Measurements from ENCODE around the gene DRAP1. TPM values are rescaled to one million over a fixed set of nuclear protein-coding genes. Genes with fewer than 3 reads are reported as not detected.

Gene DRAP1
- total and polyA plus RNA-seq, 9 of the 15 experiments (the other 6 are each of a cell fraction or from before 2014, with no cell fraction given), result 9.6 to 200 (median 92.9) TPM

DNA sequence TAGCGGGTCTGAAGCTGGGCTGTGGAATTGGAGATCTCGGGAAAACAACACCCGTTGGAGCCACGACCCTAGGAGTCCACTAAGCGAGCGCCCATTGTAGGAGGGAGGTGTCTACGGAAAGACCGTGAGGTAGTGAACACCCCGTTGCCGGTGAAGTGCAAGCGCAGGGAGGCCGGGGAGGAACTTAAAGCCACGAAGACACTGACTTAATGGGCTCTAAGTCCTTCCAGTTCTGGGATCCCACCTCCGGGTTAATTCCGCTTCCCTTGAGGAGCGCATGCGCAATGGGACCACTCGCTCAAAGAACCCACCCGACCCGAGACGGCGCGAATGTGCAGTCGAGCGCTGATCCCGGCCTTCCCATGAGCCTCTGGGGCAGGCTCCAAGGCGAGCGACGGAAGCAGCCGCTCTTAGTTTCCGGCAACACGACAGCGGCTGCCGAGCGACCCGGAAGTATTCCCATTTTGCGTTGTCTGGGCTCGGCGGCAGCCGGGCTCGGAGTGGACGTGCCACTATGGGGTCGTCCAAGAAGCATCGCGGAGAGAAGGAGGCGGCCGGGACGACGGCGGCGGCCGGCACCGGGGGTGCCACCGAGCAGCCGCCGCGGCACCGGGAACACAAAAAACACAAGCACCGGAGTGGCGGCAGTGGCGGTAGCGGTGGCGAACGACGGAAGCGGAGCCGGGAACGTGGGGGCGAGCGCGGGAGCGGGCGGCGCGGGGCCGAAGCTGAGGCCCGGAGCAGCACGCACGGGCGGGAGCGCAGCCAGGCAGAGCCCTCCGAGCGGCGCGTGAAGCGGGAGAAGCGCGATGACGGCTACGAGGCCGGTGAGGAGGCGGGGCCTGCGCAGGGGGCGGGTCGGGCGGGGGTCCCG, 42.3 kb downstream of the DRAP1 start, which contains the start of gene SART1:
Gene SART1, plus strand, starts transcription at position 468 of the 874 bp plus-strand sequence. Its CDS starts 47 bp downstream, at position 515.
- Histone ChIP-seq H3K4me1 (replicated peaks in 1 of 2; ENCODE audit: control insufficient read depth in 2 of 2, insufficient read depth in 2 of 2, low read length in 2 of 2) (peaks cover 12 to 41% of the 10 kb centered on the region in 2 experiments; a peak in 4 of 5 replicates), H3K4me2 (ENCODE audit: insufficient read depth, low read length) (peak within 1 kb of the TSS; percentile 98), H3K9me1 (ENCODE audit: control insufficient read depth, insufficient read depth, low read length) (peaks cover 3% of the 10 kb centered on the region), H3K36me3 (ENCODE audit: control insufficient read depth, insufficient read depth, low read length) (peaks cover 32% of the 10 kb centered on the region; the same call in 2 of the 3 replicates), H3K4me3 (peak within 1 kb of the TSS; percentile 100), H3K9me3 (replicated peaks; ENCODE audit: control insufficient read depth, insufficient read depth, low read depth, low read length) (no peaks in the 10 kb centered on the region), H3K9ac (ENCODE audit: insufficient read depth in 1 of 2, low read depth in 2 of 2, low read length in 2 of 2) (peak within 1 kb of the TSS; percentile 96 to 98), H4K20me1 (replicated peaks; ENCODE audit: control insufficient read depth, insufficient read depth, low read length) (0 out of 2 replicates have a peak, but pooled peaks cover 2% of the 10 kb centered on the region), H3K27ac (ENCODE audit: extremely low read depth, low read depth, low read length) (peak within 1 kb of the TSS; percentile 96), H3K27me3 (ENCODE audit: control insufficient read depth in 2 of 2, insufficient read depth in 2 of 2, low read length in 2 of 2) (no peaks in the 10 kb centered on the region), H2AFZ (ENCODE audit: low read depth, low read length) (peak within 1 kb of the TSS; percentile 96), H3K79me2 (ENCODE audit: control insufficient read depth, insufficient read depth, low read length) (peaks cover 35% of the 10 kb centered on the region)
- peak; percentile 95 to 99 (median 97) for DNase-seq (ENCODE audit: extremely low read depth in 1 of 4, low spot score in 3 of 4)
- peak; percentile 98 for FAIRE-seq
- ChIA-PET POLR2A (interaction anchor here (0.6 to 2.6 kb wide), 10 partner anchors 8 to 100 kb away, joined by 3 to 17 read pairs (median 4); partner anchors contain the start of genes CCDC85B and FOSL1), CTCF (ENCODE audit: low intra/inter-chr PET ratio) (no interaction called here)
- ATAC-seq, result peak; percentile 97
- intact Hi-C loops (cut with micrococcal nuclease), result loop anchor here (1.0 to 2.0 kb wide), 3 partner anchors 41 to 73 kb away; partner anchors contain the start of genes BANF1, C11orf68, DRAP1 and EIF1AD
- BruUV-seq (replicated peaks), result TSS peak; percentile 97
- under 1% methylated on average over 89 of the region's 97 CpGs for WGBS (ENCODE audit: insufficient coverage, low coverage, missing lambda C conversion rate)
- in situ Hi-C loops (cut with MboI), result no loop called here
- TF ChIP-seq SMAD4 (CRISPR knock-in tag; conservative IDR thresholded peaks at IDR 0.05) (peak; percentile 81), ZC3H11A (IDR thresholded peaks at IDR 0.05; ENCODE audit: low read depth, low read length) (0 out of 2 replicates have a peak, but pooled peaks have one; percentile 39), TRIM24 (IDR thresholded peaks at IDR 0.05) (0 out of 4 replicates have a peak, but pooled peaks of 1 of the 2 experiments have one; percentile 23), JUND (IDR thresholded peaks at IDR 0.05; ENCODE audit: borderline replicate concordance, low read depth, low read length) (peak; percentile 58; the same call in 1 of the 2 replicates), JUND (tag; IDR thresholded peaks at IDR 0.05; ENCODE audit: borderline replicate concordance, low read depth, low read length) (no peak; the same call in 2 of the 3 replicates), RCOR1 (IDR thresholded peaks at IDR 0.05; ENCODE audit: borderline replicate concordance in 1 of 2, low read depth in 2 of 2, low read length in 2 of 2) (peak in 1 of 2 experiments; percentile 11; a peak in 1 of 4 replicates)
- TF ChIP-seq, protein P1, sequence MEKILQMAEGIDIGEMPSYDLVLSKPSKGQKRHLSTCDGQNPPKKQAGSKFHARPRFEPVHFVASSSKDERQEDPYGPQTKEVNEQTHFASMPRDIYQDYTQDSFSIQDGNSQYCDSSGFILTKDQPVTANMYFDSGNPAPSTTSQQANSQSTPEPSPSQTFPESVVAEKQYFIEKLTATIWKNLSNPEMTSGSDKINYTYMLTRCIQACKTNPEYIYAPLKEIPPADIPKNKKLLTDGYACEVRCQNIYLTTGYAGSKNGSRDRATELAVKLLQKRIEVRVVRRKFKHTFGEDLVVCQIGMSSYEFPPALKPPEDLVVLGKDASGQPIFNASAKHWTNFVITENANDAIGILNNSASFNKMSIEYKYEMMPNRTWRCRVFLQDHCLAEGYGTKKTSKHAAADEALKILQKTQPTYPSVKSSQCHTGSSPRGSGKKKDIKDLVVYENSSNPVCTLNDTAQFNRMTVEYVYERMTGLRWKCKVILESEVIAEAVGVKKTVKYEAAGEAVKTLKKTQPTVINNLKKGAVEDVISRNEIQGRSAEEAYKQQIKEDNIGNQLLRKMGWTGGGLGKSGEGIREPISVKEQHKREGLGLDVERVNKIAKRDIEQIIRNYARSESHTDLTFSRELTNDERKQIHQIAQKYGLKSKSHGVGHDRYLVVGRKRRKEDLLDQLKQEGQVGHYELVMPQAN (IDR thresholded peaks at IDR 0.05; ENCODE audit: borderline replicate concordance), result peak; percentile 68; the same call in 1 of the 2 replicates
- TF ChIP-seq, protein P2, sequence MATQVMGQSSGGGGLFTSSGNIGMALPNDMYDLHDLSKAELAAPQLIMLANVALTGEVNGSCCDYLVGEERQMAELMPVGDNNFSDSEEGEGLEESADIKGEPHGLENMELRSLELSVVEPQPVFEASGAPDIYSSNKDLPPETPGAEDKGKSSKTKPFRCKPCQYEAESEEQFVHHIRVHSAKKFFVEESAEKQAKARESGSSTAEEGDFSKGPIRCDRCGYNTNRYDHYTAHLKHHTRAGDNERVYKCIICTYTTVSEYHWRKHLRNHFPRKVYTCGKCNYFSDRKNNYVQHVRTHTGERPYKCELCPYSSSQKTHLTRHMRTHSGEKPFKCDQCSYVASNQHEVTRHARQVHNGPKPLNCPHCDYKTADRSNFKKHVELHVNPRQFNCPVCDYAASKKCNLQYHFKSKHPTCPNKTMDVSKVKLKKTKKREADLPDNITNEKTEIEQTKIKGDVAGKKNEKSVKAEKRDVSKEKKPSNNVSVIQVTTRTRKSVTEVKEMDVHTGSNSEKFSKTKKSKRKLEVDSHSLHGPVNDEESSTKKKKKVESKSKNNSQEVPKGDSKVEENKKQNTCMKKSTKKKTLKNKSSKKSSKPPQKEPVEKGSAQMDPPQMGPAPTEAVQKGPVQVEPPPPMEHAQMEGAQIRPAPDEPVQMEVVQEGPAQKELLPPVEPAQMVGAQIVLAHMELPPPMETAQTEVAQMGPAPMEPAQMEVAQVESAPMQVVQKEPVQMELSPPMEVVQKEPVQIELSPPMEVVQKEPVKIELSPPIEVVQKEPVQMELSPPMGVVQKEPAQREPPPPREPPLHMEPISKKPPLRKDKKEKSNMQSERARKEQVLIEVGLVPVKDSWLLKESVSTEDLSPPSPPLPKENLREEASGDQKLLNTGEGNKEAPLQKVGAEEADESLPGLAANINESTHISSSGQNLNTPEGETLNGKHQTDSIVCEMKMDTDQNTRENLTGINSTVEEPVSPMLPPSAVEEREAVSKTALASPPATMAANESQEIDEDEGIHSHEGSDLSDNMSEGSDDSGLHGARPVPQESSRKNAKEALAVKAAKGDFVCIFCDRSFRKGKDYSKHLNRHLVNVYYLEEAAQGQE (IDR thresholded peaks at IDR 0.05; ENCODE audit: borderline replicate concordance), result peak; percentile 29; the same call in 1 of the 2 replicates
- TF ChIP-seq, protein P2 (CRISPR knock-in tag; IDR thresholded peaks at IDR 0.05; ENCODE audit: low read depth), result no peak; the same call in 1 of the 2 replicates
